K562 (cell line): ENCODE data around the gene EHD2. TPM values are rescaled to one million over a fixed set of nuclear protein-coding genes. Genes with fewer than 3 reads are reported as not detected.

Source experiments
- ARID4B ChIP-seq: sonication (generic); formaldehyde crosslinking; IDR thresholded peaks from 2 replicates; pipeline ENCODE4 v1.8.0; 2022; ENCODE audit warnings: mild to moderate bottlenecking, missing genetic modification reagents
- IRF1 ChIP-seq: sonication (generic); formaldehyde crosslinking; IDR thresholded peaks from 2 replicates; pipeline ENCODE4 v1.8.0; 2022; ENCODE audit warnings: missing genetic modification reagents, mild to moderate bottlenecking, borderline replicate concordance
- LCOR ChIP-seq: sonication (generic); formaldehyde crosslinking; IDR thresholded peaks from 2 replicates; pipeline ENCODE4 v1.8.0; 2022; ENCODE audit warnings: mild to moderate bottlenecking, missing genetic modification reagents
- NFYB ChIP-seq: IDR thresholded peaks from 2 replicates; pipeline ENCODE4 v1.6.1; 2011; ENCODE audit warnings: mild to moderate bottlenecking, moderate library complexity; ENCODE audit not compliant: insufficient read length; ENCODE audit errors: extremely low read depth
- PURB ChIP-seq: sonication (generic); formaldehyde crosslinking; IDR thresholded peaks from 2 replicates; pipeline ENCODE4 v1.9.0; 2021; ENCODE audit warnings: low read depth, mild to moderate bottlenecking, missing genetic modification reagents
- SMAD3 ChIP-seq: fragments of 450-650 bp; formaldehyde crosslinking; conservative IDR thresholded peaks from 2 replicates; pipeline ENCODE4 v1.4.0; 2020; ENCODE audit warnings: mild to moderate bottlenecking
- SP2 ChIP-seq: IDR thresholded peaks from 2 replicates; pipeline ENCODE4 v1.6.1; 2011; ENCODE audit warnings: mild to moderate bottlenecking, low read depth, low read length, moderate library complexity; ENCODE audit not compliant: poor library complexity, severe bottlenecking; ENCODE audit errors: extremely low read depth
- ZNF282 ChIP-seq: sonication (generic); formaldehyde crosslinking; IDR thresholded peaks from 2 replicates; pipeline ENCODE4 v1.8.1; 2023; ENCODE audit warnings: missing genetic modification reagents
- ZNF318 ChIP-seq, 2 experiments: fragments of 450-650 bp; IDR thresholded peaks; 2 replicates each; pipeline ENCODE4 v1.6.1; 2016; ENCODE audit warnings: mild to moderate bottlenecking in 2 of 2, borderline replicate concordance in 1 of 2, low read depth in 1 of 2, moderate library complexity in 1 of 2
- ZNF696 ChIP-seq: fragments of 250-450 bp; sonication (Bioruptor Pico); conservative IDR thresholded peaks from 2 replicates; pipeline ENCODE4 v1.4.0; 2020; ENCODE audit warnings: mild to moderate bottlenecking, moderate library complexity
- polyA plus RNA-seq, 8 experiments: library from polyadenylated mRNA; depleted of rRNA in 4 of 8; stranded (reverse) in 5 of 8; unstranded in 3 of 8; fragments of >200 nt; fragmentation: Nextera tagmentation in 2 of 8; fragmentation: Illumina TruSeq in 1 of 8; extraction: Ambion mirVana in 2 of 8; extraction: Trizol in 1 of 8; gene quantifications; 2 replicates each; pipeline versions ENCODE4 v1.2.1 to v1.2.3, GENCODE V29; 2011 to 2014; ENCODE audit warnings: inconsistent platforms in 1 of 8, missing spikeins in 1 of 8
- total RNA-seq, 7 experiments: library from RNA; depleted of rRNA in 6 of 7; stranded (reverse); fragments of >200 nt in 6 of 7; fragmentation: Illumina TruSeq in 2 of 7; extraction: Trizol in 2 of 7; gene quantifications; 2 replicates each; pipeline versions ENCODE4 v1.2.1 to v1.2.3, GENCODE V29; 2011 to 2021; ENCODE audit warnings: low replicate concordance in 1 of 7

Gene EHD2
- total and polyA plus RNA-seq, 9 of the 15 experiments (the other 6 are each of a cell fraction or from before 2014, with no cell fraction given): 1.7 to 32.2 (median 3.0) TPM

- TF ChIP-seq ZNF318 (IDR thresholded peaks at IDR 0.05; ENCODE audit: borderline replicate concordance in 1 of 2, low read depth in 1 of 2) (no peak), NFYB (peak; percentile 66), LCOR (peak; percentile 84; the same call in 1 of the 2 replicates), SP2 (peak; percentile 26), PURB (CRISPR knock-in tag) (no peak), SMAD3 (CRISPR knock-in tag) (no peak), IRF1 (CRISPR knock-in tag) (no peak), ARID4B (CRISPR knock-in tag) (no peak), ZNF282 (CRISPR knock-in tag) (no peak), ZNF696 (CRISPR knock-in tag) (no peak)
Measured at GRCh38 chr19:47729799-47730520, 16.7 kb downstream of the EHD2 start (continued).
